Daoy (cell line): ENCODE results near the gene PADI4. TPM values are rescaled to one million over a fixed set of nuclear protein-coding genes. Genes with fewer than 3 reads are reported as not detected.

Experiments
- DNase-seq: peaks from one replicate; pipeline ENCODE4 v3.0.0-alpha.2; 2015; ENCODE audit warnings: low read depth
- total RNA-seq: library from RNA; depleted of rRNA; stranded (reverse); fragments of >200 nt; shearing (Covaris generic); gene quantifications from 2 replicates; pipeline ENCODE4 v1.2.3, GENCODE V29; 2014; rRNA removed

Gene PADI4, protein sequence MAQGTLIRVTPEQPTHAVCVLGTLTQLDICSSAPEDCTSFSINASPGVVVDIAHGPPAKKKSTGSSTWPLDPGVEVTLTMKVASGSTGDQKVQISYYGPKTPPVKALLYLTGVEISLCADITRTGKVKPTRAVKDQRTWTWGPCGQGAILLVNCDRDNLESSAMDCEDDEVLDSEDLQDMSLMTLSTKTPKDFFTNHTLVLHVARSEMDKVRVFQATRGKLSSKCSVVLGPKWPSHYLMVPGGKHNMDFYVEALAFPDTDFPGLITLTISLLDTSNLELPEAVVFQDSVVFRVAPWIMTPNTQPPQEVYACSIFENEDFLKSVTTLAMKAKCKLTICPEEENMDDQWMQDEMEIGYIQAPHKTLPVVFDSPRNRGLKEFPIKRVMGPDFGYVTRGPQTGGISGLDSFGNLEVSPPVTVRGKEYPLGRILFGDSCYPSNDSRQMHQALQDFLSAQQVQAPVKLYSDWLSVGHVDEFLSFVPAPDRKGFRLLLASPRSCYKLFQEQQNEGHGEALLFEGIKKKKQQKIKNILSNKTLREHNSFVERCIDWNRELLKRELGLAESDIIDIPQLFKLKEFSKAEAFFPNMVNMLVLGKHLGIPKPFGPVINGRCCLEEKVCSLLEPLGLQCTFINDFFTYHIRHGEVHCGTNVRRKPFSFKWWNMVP
- total RNA-seq: not detected in 2 replicates

DNA sequence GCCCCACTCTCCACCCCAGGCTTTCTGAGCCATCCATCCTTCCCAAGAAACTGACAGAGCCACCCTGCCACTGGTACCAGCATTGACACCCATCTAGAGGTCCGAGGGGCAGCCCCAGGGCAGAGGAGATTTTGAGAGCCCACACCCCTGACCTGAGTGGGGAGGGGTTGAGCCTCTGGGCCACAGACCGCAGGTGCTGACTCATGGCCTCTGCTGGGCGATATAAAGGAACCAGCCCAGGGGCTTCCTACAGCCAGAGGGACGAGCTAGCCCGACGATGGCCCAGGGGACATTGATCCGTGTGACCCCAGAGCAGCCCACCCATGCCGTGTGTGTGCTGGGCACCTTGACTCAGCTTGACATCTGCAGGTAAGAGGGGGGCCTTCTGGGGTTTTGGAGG is at the start of gene PADI4:
Gene PADI4, plus strand, starts transcription at position 252 of the 400 bp plus-strand sequence. Its CDS starts 26 bp downstream, at position 278.
- peak; percentile 30 for DNase-seq

DNA sequence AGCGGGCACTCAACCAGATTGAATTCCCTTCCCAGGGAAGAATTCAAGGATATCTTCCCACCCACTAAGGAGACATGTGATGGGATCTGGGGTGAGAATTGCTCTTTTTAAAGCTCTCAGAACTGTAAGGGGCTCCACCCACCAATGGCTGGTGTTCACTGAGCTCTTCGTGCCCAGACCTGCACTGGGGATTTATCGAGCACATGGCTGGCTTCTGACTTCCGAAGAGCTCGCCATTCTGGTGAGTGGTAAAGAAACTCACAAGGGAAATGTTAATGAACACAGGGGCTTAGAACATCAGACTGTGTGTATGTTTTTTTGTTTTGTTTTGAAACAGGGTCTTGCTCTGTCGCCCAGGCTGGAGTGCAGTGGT is 49.3 kb upstream of the PADI4 start:
- no peak for DNase-seq

DNA sequence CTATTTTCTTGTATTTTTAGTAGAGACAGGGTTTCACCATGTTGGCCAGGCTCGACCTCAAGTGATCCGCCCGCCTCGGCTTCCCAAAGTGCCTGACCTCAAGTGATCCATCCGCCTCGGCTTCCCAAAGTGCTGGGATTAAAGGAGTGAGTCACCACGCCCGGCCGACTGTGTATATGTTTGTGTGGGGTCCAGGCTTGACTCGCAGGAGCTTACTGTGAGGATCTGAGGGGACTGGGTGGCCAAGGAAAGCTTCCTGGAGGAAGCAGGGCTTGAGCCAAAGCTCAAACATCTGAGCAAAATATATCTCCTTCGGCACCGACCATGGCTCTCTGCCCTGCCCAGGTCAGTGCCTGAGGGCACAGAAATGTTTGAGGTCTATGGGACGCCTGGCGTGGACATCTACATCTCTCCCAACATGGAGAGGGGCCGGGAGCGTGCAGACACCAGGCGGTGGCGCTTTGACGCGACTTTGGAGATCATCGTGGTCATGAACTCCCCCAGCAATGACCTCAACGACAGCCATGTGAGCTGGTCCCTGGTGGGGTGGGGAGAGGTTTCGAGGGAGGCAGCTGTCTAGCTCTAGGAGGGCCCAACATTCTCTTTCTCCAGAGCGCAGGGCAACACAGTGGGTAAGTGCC is 48.6 kb upstream of the PADI4 start:
- peak; percentile 80 for DNase-seq

DNA sequence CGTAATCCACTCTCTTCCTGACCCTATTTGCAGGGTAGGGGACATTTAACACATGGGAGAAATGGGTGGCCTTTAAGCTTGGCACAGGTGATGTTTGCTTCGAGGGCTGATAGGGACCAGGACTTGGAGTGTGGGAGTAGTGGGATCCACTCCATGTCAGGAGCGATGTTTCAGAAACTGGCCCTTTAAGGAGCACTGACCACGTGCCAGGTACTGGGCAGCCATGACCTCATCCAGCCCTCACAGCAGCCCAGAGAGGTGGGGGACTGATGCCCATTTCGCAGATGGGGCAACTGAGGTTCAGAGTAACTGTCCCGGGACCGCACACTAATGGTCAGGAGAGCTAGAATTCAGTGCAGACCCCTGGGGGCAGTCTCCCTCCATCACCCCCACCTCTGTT is 47.7 kb upstream of the PADI4 start:
- no peak for DNase-seq

DNA sequence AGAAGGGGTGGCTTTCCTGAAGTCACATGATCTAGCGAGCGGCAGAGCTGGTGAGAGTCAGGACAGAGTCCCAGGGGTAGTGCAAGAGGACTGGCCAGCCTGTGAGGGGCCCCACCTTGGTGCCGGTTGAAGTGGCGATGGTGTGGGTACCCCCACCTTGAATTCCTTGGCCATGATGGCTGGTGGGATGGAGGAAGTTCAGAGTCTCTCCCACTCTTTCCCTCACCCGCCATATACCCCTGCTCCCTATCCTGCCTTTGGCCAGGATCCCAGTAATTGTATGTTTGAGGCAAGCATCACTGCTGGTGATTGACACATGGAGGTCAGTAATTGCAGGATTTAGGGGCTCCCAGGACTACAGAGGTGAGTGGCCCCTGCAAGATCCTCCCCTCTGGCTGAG is 47.3 kb upstream of the PADI4 start:
- DNase-seq: no peak

DNA sequence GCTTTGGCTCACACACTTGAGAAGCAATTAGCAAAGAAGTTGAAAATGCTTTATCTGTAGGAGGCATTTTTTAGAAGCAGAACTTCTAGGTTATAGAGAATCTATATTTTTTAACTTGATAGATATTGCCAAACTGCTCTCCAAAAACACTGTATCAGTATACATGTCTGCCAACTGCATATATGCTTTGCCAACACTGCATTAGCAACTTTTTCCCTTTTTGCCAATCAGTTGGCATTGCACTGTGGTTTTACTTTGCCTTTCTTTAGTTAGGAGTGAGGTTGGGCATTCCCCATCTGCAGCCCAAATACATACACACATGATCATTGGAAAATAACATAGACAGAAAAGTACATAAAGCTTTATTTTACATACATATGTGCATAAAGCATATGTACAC is 44.1 kb upstream of the PADI4 start:
- DNase-seq: no peak

DNA sequence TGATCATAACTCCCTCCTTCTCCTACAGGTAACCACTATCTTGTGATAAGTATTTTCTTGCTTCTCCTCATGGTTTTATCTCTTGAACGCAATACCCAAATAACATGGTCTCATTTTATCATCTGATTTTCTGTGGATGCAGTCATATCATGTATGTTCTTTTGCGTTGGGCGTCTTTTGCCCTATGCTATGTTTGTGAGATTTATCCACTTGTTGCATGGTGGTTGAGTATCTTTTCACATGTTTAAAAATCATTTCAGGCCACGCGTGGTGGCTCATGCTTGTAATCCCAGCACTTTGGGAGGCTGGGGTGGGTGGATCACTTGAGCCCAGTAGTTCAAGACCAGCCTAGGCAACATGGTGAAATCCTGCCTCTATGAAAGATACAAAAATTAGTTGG is 43.5 kb upstream of the PADI4 start:
- DNase-seq: no peak

DNA sequence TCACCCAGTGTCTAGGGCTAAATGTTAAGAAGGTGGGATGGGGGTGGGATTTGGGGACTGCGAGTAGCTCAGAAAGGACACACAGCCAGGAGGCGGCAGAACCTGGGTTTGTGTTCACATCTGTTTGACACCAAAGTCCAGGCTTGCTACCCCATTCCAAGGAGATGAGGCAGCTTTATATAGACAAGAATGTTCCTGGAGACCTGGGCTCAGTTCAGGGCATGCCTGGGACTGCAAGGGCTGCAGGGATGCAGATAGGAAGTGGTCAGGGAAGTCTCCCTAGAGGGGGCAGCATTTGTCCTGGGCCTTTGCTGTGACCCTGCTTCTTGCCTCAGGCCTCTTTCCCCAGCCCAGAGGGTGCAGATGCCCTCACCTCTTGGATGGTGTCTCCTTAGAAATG is 42.8 kb upstream of the PADI4 start:
- DNase-seq: no peak

DNA sequence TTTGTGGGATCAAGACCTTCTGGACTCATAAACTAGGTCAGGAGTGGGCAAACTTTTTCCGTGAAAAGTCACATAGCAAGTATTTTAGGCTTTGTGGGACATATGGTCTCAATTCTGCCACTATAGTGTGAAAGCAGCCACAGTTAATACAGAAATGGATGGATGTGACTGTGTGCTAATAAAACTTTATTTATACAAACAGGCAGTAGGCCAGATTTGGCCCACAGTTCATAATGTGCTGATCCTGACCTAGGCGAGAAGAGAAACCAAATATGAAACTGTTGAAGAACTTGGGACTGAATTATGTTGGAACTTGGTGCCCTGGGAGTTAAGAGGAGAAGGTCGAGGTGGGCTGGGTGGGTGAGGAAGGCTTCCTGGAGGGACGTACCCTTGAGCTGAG is 42.0 kb upstream of the PADI4 start:
- no peak for DNase-seq

DNA sequence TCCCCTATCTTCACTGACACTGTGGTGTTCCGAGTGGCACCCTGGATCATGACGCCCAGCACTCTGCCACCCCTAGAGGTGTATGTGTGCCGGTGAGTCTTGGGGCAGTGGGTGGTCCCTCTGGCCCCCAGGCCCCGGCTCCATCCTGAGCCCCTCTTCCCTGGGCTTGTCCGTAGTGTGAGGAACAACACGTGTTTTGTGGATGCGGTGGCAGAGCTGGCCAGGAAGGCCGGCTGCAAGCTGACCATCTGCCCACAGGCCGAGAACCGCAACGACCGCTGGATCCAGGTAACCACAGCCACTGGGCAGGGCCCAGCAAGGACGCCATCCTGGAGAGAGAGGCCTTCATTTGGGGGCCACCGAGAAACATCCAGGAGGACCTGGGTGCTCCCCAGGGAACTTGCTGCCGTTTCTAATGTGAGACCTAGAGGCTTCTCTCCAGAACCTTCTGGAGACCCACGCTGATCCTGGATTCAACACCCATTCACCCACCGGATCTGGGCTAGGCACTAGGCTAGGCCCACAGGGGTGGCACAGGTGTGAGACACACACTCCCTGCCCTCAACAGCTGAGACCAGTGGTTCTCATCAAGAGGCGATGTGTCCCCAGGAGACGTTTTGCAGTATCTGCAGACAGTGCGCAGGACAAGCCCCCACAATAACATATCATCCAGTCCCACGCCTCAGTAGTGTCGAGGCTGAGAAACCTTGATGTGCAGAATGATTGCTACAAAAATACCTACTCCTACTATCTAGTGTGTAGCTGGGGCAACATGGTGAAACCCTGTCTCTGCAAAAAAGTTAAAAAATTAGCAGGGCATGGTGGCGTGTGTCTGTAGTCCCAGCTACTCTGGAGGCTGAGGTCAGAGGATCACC is 36.9 kb upstream of the PADI4 start:
- no peak for DNase-seq

DNA sequence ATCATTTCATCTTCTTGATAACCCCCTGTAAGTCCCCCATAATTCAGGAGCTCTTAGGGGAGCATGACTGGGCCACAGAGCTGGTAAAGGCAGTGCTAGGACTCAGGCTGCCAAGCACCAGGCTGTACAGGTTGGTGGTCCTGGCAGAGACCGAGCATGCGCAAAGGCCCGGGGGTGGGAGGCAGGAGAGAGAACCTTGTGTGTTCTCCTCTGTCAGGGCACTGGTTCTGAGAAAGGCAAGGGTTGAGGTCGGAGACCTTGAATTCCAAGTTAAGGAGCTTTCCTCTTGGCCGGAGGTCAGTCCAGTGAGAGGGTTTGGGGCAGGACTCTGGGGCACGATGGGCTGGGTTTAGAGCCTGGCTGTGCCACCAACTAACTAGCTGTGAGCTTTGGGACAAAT is 35.9 kb upstream of the PADI4 start:
- DNase-seq: no peak

DNA sequence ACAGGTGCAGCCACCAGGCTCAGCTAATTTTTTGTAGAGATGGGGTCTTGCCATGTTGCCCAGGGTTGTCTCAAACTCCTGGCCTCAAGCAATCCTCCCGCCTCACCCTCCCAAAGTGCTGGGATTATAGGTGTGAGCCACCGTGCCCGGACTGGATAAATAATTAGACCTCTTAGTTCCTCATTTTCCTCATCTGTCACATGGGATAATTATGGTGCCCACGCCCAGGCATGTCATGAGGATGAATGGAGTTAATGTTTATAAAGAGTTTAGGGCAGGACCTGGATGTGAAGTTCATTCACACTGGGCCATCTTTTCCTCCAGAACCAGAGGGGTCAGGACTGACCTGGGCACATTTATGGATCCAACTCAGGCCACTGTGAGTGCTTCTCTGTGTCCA is 35.4 kb upstream of the PADI4 start:
- no peak for DNase-seq

DNA sequence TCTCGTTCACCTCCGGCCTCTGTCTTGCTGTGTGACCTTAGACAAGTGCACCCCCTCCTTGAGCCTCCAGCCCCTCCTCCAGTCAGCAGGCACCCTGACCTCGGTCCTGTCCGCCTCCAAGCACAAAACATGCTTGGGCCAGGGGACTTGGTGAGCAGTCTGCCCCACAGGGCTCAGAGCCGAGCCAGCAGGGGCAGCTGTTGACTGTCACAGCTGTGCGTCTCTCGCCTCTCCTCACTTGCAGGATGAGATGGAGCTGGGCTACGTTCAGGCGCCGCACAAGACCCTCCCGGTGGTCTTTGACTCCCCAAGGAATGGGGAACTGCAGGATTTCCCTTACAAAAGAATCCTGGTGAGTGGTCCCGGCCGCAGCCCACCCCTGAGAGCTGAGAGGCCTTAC is 34.9 kb upstream of the PADI4 start:
- no peak for DNase-seq

DNA sequence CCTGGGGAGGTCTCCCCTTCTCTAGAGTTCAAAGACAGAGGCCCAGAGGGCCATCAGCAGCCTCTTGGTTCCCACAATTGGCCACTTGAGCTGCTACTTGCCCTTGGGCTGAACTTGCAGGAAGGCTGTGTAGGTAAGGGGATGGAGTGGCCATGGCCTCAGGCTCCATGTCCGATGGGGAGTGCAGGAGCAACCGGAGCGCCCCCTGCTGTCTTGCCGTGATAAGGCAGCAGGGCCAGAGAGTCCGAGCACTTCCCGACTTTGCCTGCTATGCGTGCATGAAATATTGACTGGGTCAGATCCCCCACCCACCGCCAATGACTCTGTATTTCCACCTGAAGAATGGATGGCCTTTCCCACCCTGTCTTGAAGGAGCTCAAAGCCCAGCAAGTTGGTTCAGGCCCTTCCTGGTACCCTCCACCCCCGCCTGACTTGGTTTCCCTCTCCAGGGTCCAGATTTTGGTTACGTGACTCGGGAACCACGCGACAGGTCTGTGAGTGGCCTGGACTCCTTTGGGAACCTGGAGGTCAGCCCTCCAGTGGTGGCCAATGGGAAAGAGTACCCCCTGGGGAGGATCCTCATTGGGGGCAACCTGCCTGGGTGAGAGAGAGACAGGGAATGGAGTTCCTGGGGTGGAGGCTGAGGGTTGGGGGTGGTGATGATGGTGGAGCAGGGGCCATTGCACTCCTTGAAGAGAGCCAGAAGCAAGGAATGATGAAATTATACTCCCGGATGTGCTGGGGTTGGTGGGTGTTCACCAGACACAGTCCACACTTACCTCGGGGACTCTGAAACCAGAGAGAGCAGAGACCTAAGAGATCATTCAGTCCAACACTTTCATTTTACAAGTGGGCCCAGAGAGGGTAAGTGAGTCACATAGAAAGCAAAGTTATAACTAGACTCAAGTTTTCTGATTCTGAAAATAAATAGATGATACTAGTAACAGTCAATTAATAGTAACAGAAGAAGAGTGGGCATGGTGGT is 33.5 kb upstream of the PADI4 start:
- peak; percentile 80 for DNase-seq

DNA sequence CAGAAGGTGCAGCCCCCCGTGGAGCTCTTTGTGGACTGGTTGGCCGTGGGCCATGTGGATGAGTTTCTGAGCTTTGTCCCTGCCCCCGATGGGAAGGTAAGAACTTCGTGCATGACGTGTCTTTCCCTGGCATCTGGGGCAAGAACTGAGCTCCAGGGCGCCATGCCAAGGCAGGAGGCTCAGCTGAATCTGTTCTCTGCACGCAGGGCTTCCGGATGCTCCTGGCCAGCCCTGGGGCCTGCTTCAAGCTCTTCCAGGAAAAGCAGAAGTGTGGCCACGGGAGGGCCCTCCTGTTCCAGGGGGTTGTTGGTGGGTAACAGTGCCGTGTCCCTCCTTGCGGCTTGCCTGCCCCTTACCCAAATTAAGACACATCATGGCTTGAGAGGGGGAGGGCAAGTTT is 31.4 kb upstream of the PADI4 start:
- DNase-seq: peak; percentile 96

DNA sequence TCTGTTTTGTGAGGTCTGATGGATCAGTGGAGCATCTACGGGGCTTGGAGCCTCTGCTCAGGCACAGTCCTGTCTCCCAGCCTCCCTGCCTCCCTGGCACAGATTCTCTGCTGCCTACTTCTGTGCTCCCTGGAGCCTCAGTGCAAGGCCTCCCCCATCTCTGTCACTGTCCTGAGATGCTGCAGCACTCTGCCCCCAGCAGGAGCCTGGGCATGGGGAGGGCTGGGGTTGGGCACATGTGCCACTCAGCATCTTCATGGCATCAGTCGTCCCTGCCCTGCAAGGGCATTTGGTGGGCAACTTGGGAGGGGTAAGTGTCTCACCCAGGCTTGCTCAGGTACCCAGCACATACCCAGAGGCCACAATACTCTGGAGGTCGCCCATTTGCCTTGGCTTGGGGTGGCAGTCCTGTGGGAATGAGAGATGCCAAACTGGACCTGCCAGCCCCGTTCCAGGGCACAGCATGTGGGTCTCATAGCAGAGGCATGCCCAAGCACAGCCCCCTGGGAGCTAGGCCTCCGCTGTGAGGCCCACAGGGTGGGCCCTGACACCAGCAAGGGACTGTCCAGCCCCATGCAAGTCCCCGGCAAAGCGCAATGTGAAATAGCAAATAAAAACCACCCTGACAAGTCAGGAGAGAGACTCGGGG is 30.4 kb upstream of the PADI4 start:
- DNase-seq: no peak

DNA sequence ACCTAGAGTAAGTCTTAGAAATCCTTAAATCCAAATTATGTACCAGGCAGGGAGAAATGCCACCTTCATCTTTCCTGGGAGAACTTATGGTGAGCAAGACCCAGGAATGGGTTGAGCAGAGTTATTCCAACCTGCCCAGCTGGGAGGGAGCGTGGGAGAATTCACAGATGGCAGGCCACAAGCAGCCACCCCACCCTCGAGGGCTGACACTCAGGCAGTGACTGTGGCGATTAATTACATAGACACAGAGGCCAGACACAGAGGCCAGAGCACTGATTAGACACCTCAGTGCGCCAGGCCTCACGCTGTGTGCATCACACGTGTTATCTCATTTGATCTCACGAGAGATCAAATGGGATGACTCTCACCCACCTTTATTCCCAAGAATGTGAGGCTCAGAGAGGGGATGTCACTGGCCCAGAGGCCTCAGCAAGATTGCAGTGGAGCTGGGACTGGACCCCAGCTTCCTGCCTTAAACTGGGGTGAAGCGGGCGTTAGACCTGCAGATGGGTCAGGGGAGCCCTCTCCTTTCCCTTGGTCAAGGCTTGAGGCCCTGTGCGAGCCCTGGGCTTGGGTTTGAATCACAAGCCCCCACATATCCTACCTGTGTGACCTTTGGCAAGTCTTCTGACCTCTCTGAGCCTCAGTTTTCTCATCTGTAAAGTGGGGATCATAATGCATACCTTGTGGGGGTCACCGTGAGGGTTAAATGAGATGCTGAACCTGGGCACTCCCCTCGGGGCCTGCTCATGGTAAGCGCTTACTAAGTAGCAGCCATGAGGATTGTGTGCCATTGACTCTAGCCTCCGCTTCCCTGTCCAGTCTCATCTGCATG is 28.8 kb upstream of the PADI4 start:
- DNase-seq: peak; percentile 53

DNA sequence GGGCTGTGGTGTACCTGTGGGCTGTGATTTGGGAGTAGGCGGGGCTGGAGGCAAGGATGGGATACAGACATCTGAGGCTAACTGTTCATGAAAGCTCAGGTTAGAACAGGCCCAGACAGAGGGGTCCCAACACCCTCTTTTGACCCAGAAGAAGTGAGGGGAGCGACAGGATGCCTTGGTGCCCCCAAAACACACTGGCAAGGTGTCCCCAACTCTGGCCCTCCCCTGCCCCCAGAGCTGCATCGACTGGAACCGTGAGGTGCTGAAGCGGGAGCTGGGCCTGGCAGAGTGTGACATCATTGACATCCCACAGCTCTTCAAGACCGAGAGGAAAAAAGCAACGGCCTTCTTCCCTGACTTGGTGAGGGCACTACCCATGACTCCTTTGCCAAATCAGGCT is 27.6 kb upstream of the PADI4 start:
- DNase-seq: no peak

DNA sequence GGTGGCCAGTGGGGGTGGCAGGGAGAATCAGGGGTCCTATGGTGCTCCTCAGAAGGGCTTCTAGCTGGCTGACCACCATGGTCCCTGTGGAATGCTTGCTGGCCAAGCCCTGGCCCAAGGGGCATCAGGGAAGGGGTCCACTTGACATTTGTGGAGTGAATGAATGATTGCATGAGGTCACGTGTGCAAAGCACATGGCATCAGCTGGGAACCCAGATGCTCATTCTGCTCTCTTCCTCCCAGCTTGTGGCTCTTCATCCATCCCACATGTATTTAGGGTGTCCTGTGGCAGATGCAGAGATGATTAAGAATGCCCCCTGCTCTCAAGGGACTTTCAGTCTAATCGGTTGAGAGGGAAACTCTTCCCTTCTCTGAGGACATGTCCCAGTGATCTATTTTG is 27.1 kb upstream of the PADI4 start:
- no peak for DNase-seq
